GM19240 (cell line): ENCODE results near the gene PTP4A1.
A peak's percentile ranks its signal among the peaks of the same experiment; 100 is the strongest.
"Not testable (repeated sequence)": the region's sequence is repeated elsewhere in the genome, so short reads cannot be mapped to it uniquely, and the experiment has no call there.

Experiments
- DNase-seq: peaks from one replicate; pipeline ENCODE4 v3.0.0; 2011; ENCODE audit warnings: low spot score; ENCODE audit not compliant: insufficient read length

The PTP4A1 gene

DNA sequence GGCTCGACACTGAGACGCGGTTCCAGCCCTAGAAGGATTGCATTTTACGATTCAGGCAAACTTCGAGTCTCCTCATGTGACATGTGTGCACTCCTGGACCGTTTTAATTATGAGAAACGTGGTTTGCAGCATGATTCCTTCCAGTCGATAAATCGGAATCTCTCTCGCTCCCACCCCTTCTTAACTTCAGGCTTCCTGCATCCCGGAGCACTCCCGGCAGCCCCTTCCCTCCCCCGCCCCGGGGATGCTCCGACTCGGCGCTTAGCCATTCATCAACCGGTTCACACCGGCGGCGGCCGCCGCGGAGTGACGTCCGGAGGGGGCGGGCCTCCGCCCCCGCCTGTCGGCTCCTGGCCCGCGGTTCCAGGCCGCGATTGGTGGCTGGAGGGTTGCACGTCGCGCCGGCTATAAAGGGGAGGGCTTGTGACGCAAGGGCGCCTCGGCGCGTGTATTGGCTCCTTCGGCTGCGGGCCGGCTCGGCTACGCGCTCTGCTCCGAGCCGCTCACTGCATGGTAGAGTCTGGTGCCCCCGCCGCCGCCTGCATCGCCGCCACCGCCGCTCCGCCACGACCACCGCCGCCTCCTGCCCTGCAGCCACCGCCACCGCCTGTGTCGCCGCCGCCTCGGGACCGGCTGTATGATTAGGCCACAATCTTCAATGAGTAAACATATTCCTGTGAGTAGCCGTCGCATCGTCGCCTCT is at the start of gene PTP4A1, which contains the start of gene LOC128125822:
Gene PTP4A1, plus strand, starts transcription at position 437 of the 703 bp plus-strand sequence. CDS start 4,401 bp downstream, outside the sequence.
Gene LOC128125822, plus strand, starts transcription at position 437 of the 703 bp plus-strand sequence.
- DNase-seq = peak; percentile 61

DNA sequence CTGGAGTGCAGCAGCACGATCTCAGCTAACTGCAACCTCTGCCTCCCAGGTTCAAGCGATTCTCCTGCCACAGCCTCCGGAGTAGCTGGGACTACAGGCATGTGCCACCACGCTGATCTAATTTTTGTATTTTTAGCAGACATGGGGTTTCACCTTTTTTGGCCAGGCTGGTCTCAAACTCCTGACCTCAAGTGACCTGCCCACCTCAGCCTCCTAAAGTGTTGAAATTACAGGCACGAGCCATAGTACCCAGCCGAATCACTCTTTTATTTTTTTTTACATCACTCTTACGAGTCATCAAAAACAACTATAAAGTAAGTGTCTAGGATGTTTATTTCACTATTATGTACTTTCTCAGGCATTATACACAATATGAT is 49.4 kb upstream of the PTP4A1 start:
- not testable (repeated sequence) for DNase-seq

DNA sequence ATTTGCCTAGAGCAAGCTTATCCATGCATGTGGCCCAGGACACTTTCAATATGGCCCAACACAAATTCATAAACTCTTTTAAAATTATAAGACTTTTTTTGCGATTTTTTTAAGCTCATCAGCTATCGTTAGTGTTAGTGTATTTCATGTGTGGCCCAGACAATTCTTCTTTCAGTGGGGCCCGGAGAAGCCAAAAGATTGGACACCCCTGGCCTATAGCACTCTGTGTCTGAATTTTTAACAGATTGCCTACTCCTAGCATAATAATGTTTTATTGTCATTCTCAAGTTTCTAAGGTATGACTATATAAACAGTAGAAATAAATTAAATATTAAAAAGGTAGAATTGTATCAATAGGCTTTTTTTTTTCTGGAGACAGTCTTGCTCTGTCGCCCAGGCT is 48.6 kb upstream of the PTP4A1 start:
- no peak for DNase-seq

DNA sequence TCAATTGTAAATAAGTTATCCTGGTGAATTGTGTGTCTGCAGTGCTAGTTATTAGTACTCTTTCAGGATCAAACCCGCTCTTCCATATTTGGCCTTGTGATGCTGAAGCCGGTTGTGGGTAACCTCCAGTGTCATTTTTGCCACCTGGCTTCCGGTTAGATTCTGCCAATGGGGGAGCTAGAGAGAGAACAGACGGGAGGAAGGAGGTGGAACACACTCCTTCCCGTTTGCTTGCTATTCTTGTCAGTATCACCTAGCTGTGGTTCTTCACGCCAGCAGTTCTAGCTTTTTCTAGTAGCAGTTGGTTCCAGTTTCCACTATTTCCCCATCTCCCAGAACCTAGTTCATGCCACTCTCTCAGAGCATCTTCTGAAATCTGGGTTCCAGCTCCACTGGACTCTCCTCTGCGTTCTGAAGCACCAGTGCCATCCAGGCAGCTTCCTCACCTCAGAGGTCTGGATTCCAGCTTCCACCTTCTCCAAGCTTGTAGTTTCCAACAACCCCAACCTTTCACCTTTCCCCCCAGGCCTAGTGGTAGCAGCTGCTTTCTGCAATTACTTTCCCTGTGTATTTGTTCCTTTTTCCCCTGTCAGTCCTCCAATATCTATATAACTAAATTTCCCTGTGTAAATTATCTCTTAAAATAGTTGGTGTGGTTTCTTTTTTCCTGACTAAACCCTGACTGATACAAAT is 46.9 kb upstream of the PTP4A1 start:
- no peak for DNase-seq

DNA sequence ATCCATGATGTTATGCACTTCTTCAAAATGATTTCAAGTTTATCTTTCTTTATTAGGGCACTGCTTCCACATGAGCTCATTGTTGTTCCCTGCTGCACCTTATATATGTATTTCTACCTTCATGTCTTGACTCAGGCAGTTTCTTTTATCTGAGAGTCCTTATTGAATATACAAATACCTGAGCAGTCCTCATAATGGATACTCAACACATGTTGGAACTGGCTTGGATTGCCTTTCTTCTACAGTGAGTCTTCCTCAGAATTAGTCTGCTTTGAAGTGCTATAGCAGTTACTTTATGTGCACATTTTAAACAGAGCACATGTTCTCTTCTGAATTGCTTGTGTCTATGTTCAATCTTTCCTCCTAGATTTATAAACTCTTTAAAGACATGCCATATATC is 45.3 kb upstream of the PTP4A1 start:
- no peak for DNase-seq

DNA sequence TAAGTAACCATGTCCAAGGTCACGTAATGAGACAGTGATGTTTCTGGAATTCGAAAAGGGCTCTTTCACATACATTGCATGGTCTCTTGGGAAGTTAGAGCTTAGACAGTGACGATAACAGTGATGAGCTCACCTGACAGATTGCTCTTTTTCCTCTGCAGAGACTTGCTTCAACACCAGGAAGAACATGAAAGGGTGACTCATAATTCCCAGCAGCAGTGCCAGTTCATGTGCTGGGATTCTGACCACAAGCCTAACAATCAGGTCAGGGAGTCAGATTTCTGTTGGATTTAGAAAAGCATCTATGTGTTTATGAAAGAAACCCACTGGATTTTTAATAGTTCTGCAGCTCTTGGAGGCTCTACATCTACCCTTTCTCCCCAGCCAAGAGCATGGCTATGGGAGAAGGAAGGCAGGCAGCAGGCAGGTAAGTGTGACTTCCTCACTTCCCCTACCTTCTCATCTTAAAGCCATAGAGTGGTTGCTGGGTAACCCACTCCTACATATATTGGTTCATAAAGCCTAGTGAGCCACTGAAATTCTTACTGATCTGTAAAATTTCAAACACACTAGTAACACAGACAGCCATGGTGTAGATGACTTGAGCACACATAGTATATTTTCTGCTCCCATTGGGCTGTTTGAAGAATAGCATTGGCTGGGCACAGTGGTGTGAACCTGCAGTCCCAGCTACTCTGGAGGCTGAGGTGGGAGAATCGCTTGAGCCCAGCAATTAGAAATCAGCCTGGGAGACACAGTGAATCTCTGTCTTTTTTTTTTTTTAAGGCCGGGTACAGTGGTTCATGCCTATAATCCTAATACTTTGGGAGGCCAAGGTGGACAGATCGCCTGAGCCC is 44.4 kb upstream of the PTP4A1 start:
- no peak for DNase-seq

DNA sequence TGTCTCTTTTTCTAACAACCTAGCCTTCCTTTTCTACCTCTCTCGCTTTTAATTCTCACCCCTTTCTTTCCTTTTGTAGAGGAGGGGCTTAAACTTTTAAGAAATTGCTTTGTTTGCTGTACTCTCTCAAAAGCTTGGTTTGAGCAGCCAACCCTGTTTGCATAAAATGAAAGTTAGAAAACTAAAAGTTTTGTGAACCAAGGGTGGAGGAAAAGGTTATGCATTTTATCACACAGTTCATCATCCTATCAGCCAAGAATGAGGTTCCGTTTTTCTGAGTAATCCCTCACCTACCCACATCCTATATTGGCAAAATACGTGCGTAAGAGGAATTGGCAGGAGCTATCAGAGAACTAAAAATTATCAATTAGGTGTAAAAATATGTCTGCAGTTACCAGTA is 42.8 kb upstream of the PTP4A1 start:
- DNase-seq = no peak

DNA sequence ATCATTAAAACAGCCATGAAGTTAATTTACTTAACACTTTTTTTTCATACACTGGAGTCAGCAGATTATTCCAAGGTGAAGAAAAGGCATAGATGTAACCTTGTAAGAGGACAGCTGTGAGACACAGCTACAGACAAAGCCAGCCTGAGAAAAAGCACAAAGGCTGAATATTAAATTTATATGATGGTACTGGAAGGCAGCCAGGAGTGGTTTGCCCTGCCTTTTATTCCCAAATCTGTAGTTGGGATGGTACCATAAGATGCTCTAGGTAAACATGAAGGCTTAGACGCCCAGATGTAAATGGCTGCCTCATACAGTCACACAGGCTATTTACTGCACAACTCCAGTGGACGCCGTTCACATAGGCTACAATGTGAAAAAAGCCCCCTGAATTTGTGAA is 42.1 kb upstream of the PTP4A1 start:
- no peak for DNase-seq

DNA sequence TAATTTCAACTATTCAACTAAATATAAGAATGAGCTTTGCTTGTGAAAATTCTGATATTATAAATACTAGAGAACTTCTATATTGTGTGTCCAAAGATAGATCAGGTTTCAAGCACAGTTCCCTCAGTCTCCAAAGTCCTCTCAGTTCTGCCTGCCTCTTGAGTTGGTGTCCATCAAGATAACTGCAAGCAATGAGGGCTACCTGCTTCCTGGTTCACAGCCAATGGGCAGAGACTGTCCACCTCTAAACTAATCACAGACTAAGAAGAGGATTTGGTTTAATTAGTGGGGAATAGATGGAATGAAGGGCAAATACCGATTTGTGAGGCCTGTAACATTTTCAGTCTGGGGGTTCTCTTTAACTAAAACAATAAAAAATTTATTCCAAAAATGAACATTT is 41.3 kb upstream of the PTP4A1 start:
- DNase-seq = no peak

DNA sequence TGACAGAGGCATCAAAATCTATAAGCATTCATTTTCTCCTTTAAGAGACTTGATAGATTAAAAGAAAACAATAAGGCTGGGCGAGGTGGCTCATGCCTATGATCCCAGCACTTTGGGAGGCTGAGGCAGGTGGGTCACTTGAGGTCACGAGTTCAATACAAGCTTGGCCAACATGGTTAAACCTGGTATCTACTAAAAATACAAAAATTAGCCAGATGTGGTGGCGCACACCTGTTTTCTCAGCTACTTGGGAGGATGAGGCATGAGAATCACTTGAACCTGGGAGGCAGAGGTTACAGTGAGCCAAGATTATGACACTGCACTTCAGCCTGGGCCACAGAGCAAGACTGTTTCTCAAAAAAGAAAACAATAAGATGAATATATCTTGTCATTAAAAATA is 39.3 kb upstream of the PTP4A1 start:
- DNase-seq = no peak

DNA sequence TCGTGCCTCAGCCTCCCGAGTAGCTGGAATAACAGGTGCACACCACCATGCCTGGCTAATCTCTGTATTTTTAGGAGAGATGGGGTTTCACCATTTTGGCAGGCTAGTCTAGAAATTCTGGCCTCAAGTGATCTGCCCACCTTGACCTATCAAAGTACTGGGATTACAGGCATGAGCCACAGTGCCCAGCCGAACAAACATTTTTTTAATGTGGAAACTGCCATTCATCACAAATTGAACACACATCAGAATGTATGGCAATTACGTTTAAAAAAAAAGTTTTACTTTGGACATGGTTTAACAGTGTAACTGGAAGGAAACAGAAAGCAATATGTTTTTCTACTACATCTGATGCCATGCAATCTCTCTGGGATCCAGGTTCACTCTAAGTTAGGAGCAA is 38.3 kb upstream of the PTP4A1 start:
- DNase-seq = no peak

DNA sequence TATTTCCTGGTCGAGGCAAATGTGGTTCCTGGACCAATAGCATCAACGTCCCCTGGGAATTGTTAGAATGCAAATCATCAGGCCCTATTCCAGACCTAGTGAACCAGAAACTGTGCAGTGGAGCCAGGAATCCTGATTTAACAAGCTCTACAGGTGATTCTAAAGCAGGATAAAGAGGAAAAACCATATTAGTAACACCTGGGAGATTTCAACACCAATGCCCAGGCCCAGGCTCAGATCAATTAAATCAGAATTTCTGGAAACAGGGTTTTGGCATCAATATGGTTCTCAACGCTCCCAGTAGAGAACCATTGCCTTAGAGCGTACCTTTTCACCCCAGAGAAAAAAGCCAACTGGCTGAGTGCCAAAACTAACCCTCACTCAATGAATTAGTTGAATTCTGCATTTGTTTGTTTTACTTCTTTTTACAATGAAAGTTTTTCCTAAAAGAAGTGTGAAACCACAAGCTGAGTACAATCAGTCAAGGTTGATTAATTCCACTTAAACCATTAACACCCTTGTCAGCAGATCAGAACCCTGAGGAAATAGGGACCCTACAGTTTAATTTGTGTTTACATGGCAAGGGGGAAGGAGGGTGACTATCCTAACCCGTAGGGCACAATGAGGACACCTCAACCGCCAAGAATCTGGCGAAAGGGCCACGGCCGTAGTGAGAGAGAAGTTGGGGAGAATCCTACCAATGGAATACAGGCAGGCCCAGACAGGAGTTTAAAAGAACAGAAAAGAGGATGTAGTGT is 34.9 kb upstream of the PTP4A1 start:
- DNase-seq = no peak

DNA sequence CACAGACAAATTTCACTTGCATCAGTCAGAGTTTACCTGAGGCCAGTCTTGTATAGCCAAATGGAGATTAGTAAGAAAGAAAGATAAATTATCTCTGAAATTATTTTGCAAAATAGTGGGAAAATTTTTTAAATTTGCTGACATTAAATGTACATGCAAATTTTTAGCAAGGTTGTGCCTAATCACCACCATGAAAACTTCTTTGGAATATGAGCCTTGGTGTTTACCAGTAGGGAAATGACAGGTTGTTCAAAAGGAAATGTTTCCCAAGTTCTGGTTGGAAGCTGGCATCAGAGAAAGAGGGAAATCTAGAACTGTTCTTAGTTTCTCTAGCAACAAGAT is 34.4 kb upstream of the PTP4A1 start:
- no peak for DNase-seq

DNA sequence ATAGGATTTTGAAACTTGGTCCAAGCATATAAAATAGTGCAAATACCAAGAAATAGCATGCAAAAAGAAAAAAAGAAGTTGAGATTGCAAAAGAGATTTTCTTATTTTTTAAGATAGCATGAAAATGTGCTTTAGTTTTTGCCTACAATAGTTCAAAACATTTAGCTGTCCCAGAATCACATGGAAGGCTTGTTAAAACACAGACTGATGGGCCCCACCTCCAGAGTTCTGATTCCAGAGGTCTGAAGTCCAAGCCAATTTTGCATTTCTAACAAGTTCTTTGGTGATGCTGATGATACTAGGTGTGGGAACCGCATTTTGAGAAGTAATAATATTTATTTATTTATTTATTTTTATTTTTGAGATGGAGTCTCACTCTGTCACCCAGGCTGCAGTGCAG is 33.7 kb upstream of the PTP4A1 start:
- DNase-seq = no peak

DNA sequence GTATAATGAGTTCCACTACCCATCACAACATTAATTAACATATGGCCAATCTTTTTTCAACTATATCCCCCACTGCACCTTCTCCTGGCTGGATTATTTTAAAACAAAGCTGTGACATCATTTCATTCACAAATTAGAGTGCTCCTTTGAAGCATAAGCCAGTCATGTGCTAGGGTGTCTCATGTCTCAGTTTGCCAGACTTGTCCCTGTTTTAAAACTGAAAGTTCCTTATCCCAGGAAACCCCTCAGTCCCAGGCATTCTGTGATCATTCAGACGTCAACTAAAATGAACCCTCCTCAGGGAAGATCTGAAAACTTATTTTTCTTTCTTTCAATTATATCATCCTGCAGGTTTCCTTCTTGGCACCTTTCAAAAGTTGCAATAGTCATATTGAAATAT is 29.3 kb upstream of the PTP4A1 start:
- no peak for DNase-seq

DNA sequence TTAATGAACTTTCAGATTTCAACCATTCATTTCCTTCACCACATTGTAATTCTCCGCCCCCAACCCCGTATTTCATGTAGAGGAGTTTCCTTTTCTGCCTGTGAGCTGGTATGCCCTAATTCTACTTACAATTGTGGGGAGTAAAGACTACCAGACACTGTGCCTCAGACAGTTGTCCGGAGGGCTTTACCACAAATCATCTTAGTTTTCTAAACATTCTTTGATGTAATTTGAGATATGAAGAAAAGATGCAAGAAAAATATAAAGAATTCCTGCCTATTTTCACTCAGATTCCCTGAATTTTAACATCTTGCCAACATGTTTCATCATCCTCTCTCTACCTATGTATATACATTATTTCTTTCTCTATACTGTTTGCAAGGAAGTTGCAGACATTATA is 28.3 kb upstream of the PTP4A1 start:
- DNase-seq = no peak

DNA sequence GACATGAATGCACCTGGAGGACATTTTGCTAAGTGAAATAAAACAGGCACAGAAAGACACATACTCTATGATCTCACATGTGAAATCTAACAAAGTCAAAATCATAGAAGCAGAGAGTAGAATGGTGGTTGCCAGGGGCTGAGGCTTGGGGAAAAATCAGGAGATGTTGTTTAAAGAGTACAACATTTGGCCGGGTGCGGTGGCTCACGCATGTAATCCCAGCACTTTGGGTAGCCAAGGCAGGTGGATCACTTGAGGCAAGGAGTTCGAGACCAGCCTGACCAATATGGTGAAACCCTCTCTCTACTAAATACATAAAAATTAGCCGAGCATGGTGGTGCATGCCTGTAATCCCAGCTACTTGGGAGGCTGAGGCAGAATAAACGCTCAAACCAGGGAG is 26.0 kb upstream of the PTP4A1 start:
- DNase-seq = no peak

DNA sequence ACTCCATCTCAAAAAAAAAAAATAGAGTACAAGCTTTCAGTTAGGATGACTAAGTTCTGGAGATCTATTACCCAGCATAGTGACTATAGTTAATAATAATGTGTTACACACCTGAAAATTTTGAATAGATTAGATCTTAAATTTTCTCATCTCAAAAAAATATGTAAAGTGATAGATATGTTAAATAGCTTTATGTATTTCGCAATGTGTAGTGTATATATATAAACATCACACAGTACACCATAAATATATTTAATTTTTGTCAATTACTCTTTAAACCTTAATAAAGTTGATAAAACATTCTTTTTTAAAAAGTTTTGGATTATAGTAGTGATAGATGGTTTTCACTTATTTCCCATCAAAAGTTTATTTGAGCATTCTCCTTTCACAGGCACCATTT is 25.6 kb upstream of the PTP4A1 start:
- no peak for DNase-seq

DNA sequence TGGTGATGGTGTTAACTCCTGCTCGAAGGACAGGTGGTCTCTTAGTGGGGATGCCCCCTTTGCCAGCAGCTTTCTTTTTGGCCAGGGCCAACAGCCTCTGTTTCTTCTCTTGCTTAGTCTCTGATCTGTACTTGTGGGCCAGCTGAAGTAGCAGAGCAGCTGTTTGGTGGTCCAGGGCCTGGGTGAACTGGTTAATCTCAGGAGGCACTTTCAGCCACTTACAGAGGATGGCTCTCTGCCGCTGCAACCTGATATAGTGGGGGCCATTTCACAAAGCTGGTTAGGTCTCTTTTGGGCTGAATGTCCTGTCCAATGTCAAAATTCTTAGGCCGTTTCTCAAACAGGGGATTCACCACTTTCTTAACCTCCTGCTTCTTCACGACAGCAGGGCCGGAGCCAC is 23.2 kb upstream of the PTP4A1 start:
- DNase-seq = no peak

DNA sequence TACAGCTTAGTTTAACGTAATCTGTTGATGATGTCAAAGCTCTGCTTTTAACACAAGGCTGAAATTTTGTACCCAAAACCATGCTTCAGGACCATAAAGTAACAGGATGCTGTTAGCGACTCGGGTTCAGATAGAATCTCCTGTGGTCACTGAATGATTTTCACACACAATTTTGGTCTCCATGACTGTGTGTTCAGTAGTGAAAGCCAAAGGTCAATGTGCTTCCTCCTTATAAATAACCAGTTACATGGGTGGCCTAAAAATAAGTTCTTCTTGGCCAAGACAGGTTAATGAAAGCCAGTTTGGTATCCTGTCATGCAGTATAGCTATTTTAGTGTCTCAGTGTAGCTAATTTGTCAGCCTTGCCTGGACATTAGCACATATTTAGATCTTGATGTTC is 19.1 kb upstream of the PTP4A1 start:
- peak; percentile 20 for DNase-seq

DNA sequence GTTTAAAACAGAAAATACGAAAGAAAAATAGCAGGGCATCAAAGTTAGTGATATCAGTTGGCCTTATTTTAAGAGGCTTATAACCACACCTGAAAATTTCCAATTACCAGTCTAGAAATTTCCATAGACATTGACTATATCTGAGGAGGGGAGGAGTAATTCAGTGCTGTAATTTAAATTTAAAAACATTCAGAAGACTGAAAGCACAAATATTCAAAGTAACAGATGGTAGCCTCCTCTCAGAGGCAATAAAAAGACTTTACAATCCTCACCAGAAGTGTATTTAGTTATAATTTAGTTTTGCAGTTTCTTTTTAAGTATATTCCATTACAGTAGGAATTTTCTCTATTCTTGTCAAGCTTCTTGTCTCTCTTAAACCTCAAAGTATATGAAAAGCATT is 18.4 kb upstream of the PTP4A1 start:
- no peak for DNase-seq

DNA sequence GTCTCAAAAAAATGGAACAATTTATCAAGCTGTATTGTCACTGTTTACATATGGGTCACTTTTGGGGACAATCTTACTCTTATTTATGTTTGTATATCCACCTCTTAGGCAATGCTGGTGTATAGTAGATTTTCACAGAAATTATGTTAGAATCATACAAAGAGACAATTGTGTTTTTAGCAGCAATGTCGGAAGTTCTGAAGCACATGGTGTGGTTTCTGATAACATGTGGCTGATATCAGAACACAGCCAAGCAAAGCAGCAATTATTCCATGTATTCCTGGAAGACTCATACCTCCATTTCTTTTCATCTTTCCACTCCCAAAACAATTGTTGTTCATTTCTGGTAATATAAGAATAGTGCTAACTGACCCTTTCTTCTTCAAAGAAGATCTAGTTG is 17.5 kb upstream of the PTP4A1 start:
- DNase-seq = no peak
